Measurements from ENCODE around the gene LAMA2.

GRCh38 chr6:129124347-129124746 is 241.4 kb downstream of the LAMA2 start:
- TF ChIP-seq CTCF (IDR thresholded peaks at IDR 0.05), result no peak
- TF ChIP-seq EP300 (IDR thresholded peaks at IDR 0.05), result no peak
- TF ChIP-seq POLR2A (IDR thresholded peaks at IDR 0.05), result no peak
